Calu3 (cell line): ENCODE measurements around the gene ZNF618. TPM values are rescaled to one million over a fixed set of nuclear protein-coding genes. Genes with fewer than 3 reads are reported as not detected.

ENCODE experiments used
- BruUV-seq: library from RNA; stranded (reverse); fragments of 400-500 nt; replicated peaks from 2 replicates; lab custom pipeline; 2021; lab: Mats Ljungman, UMichigan
- CTCF ChIA-PET: fragments of 300-600 bp; sonication (Branson Sonifier 250); formaldehyde crosslinking; loops from one replicate; lab custom pipeline; 2022; ENCODE audit warnings: antibody characterized with exemption; lab: Charles Lee
- DNase-seq: peaks from one replicate; pipeline ENCODE4 v3.0.0; 2022
- H3K27ac Mint-ChIP-seq: one replicate; pipeline ENCODE4 v1.8.0; 2022; ENCODE audit warnings: mixed read lengths; ENCODE audit not compliant: unreplicated experiment
- H3K27me3 Mint-ChIP-seq: one replicate; pipeline ENCODE4 v1.8.0; 2022; ENCODE audit warnings: mixed read lengths; ENCODE audit not compliant: unreplicated experiment
- H3K36me3 Mint-ChIP-seq: one replicate; pipeline ENCODE4 v1.8.0; 2022; ENCODE audit warnings: mild to moderate bottlenecking, moderate library complexity, mixed read lengths; ENCODE audit not compliant: insufficient read depth, unreplicated experiment
- H3K4me1 Mint-ChIP-seq: one replicate; pipeline ENCODE4 v1.8.0; 2022; ENCODE audit warnings: mild to moderate bottlenecking, low read depth, mixed read lengths; ENCODE audit not compliant: unreplicated experiment
- H3K4me3 Mint-ChIP-seq: one replicate; pipeline ENCODE4 v1.8.0; 2022; ENCODE audit warnings: mild to moderate bottlenecking, low read depth, moderate library complexity, mixed read lengths; ENCODE audit not compliant: unreplicated experiment
- H3K9me3 Mint-ChIP-seq: one replicate; pipeline ENCODE4 v1.8.0; 2022; ENCODE audit warnings: low read depth, mixed read lengths; ENCODE audit not compliant: unreplicated experiment
- CTCF ChIP-seq: fragments of 200-600 bp; IDR thresholded peaks from one replicate; pipeline ENCODE4 v1.8.0; 2022; ENCODE audit warnings: antibody characterized with exemption; ENCODE audit not compliant: unreplicated experiment
- intact Hi-C: fragments of 100-400 bp; cut with micrococcal nuclease; formaldehyde crosslinking; loops from one replicate; pipeline ENCODE4 v1.10.0; 2022; ENCODE audit not compliant: unreplicated experiment
- total RNA-seq: library from RNA; stranded (reverse); gene quantifications from 2 replicates; pipeline ENCODE4 v1.2.3, GENCODE V29; 2022

ZNF618 gene
- total RNA-seq, 1 experiment from 2014 or later: 20.3 TPM

- BruUV-seq: no TSS peak
- no peak for TF ChIP-seq CTCF
- H3K27ac Mint-ChIP-seq: no peak overlapping the region
Observed at GRCh38 chr9:114004221-114004716, 128.2 kb downstream of the ZNF618 start.

GRCh38 chr9:114005371-114006154 is 129.5 kb downstream of the ZNF618 start:
- Mint-ChIP-seq H3K36me3 (peaks cover 4% of the 10 kb centered on the region), H3K4me1 (no peaks in the 10 kb centered on the region), H3K27ac (no peak overlapping the region), H3K4me3 (no peak overlapping the region), H3K9me3 (no peaks in the 10 kb centered on the region), H3K27me3 (no peaks in the 10 kb centered on the region)
- no TSS peak for BruUV-seq
- intact Hi-C loops: no loop called here
- CTCF ChIA-PET: no interaction called here
- no peak for DNase-seq
- TF ChIP-seq CTCF: no peak

More at GRCh38 chr9:114004221-114004716, 128.2 kb downstream of the ZNF618 start:
- Mint-ChIP-seq H3K36me3 (peaks cover 4% of the 10 kb centered on the region), H3K27me3 (no peaks in the 10 kb centered on the region), H3K9me3 (no peaks in the 10 kb centered on the region), H3K4me1 (no peaks in the 10 kb centered on the region), H3K4me3 (no peak overlapping the region)
- intact Hi-C loops: no loop called here
- DNase-seq: no peak
- CTCF ChIA-PET: no interaction called here

GRCh38 chr9:114006155-114006550 is 130.0 kb downstream of the ZNF618 start:
- intact Hi-C loops: no loop called here
- no peak overlapping the region for H3K27ac Mint-ChIP-seq
- CTCF ChIA-PET: no interaction called here
- DNase-seq: no peak
- no peaks in the 10 kb centered on the region for H3K4me1 Mint-ChIP-seq
- no peaks in the 10 kb centered on the region for H3K9me3 Mint-ChIP-seq
- H3K36me3 Mint-ChIP-seq: peaks cover 4% of the 10 kb centered on the region
- H3K27me3 Mint-ChIP-seq: no peaks in the 10 kb centered on the region
- no TSS peak for BruUV-seq
- no peak overlapping the region for H3K4me3 Mint-ChIP-seq
- TF ChIP-seq CTCF: no peak

- H3K27ac Mint-ChIP-seq: no peak overlapping the region
- BruUV-seq: no TSS peak
Observed at GRCh38 chr9:114006931-114007691, 131.0 kb downstream of the ZNF618 start.

More at GRCh38 chr9:114006931-114007691, 131.0 kb downstream of the ZNF618 start:
- intact Hi-C loops: no loop called here
- no peak for DNase-seq
- Mint-ChIP-seq H3K9me3 (peaks cover 3% of the 10 kb centered on the region), H3K36me3 (peaks cover 4% of the 10 kb centered on the region), H3K27me3 (no peaks in the 10 kb centered on the region), H3K4me1 (no peaks in the 10 kb centered on the region), H3K4me3 (no peak overlapping the region)
- CTCF ChIA-PET: no interaction called here
- no peak for TF ChIP-seq CTCF
